CD4-positive, alpha-beta T cell treated with Interleukin-6 at 100 ng/mL for 8 hours (primary cell): ENCODE measurements around the gene ADAMTS7.
"Not testable (repeated sequence)": the region's sequence is repeated elsewhere in the genome, so short reads cannot be mapped to it uniquely, and the experiment has no call there.

Source experiments
- DNase-seq: peaks from one replicate; pipeline ENCODE4 v3.0.0-alpha.2; 2020; ENCODE audit warnings: mixed read lengths, low spot score

The ADAMTS7 gene

GRCh38 chr15:78811124-78811824 is at the start of gene ADAMTS7:
ADAMTS7 (minus strand) TSS chr15:78811464; CDS start chr15:78811220, 244 bp downstream.
- DNase-seq: peak; percentile 23

- peak; percentile 63 for DNase-seq
Observed at GRCh38 chr15:78859971-78860719, 48.9 kb upstream of the ADAMTS7 start.

- no peak for DNase-seq
Observed at GRCh38 chr15:78855746-78856145, 44.5 kb upstream of the ADAMTS7 start.

- DNase-seq: no peak
Observed at GRCh38 chr15:78854833-78855372, 43.6 kb upstream of the ADAMTS7 start.

GRCh38 chr15:78853500-78853899 is 42.2 kb upstream of the ADAMTS7 start:
- no peak for DNase-seq

- DNase-seq: no peak
Observed at GRCh38 chr15:78850941-78851755, 39.9 kb upstream of the ADAMTS7 start.

- no peak for DNase-seq
Observed at GRCh38 chr15:78850352-78850751, 39.1 kb upstream of the ADAMTS7 start.

- DNase-seq: not testable (repeated sequence)
Observed at GRCh38 chr15:78847387-78847906, 36.2 kb upstream of the ADAMTS7 start.

GRCh38 chr15:78846906-78847305 is 35.6 kb upstream of the ADAMTS7 start:
- DNase-seq: not testable (repeated sequence)

GRCh38 chr15:78842519-78842918 is 31.3 kb upstream of the ADAMTS7 start:
- DNase-seq: no peak

GRCh38 chr15:78841891-78842290 is 30.6 kb upstream of the ADAMTS7 start:
- DNase-seq: no peak

GRCh38 chr15:78841376-78841706 is 30.1 kb upstream of the ADAMTS7 start:
- DNase-seq: no peak

GRCh38 chr15:78840661-78841375 is 29.6 kb upstream of the ADAMTS7 start:
- DNase-seq: no peak

GRCh38 chr15:78839151-78839550 is 27.9 kb upstream of the ADAMTS7 start:
- DNase-seq: not testable (repeated sequence)

GRCh38 chr15:78838489-78838888 is 27.2 kb upstream of the ADAMTS7 start:
- no peak for DNase-seq

- DNase-seq: no peak
Observed at GRCh38 chr15:78837543-78837942, 26.3 kb upstream of the ADAMTS7 start.

- no peak for DNase-seq
Observed at GRCh38 chr15:78837131-78837530, 25.9 kb upstream of the ADAMTS7 start.

- no peak for DNase-seq
Observed at GRCh38 chr15:78836333-78836732, 25.1 kb upstream of the ADAMTS7 start.

- no peak for DNase-seq
Observed at GRCh38 chr15:78831229-78832207, 20.3 kb upstream of the ADAMTS7 start.

- no peak for DNase-seq
Observed at GRCh38 chr15:78830514-78831228, 19.4 kb upstream of the ADAMTS7 start.
